Fibroblast of skin of right quadriceps (primary cell): ENCODE measurements around the gene FARSB.
"Not testable (repeated sequence)": the region's sequence is repeated elsewhere in the genome, so short reads cannot be mapped to it uniquely, and the experiment has no call there.

ENCODE experiments used
- DNase-seq: peaks from one replicate; pipeline ENCODE4 v3.0.0-alpha.2; 2013

Gene FARSB

DNA sequence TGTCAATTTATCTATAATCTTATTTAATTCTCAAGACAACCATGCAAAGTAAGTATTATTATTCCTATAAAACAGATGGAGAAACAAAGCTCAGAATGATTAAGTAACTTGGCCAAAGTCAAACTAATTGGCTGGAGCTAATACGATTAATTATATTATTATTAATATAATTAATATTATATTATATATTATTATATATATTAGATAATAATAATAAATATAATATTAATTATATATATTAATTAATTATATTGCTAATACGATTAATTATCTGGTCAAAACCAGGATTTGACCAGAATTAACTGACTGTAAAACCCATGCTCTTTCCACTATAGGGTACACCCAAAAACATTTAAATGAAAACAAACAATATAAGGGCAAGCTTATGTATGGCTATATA, 52.4 kb downstream of the FARSB start:
- DNase-seq, result no peak

DNA sequence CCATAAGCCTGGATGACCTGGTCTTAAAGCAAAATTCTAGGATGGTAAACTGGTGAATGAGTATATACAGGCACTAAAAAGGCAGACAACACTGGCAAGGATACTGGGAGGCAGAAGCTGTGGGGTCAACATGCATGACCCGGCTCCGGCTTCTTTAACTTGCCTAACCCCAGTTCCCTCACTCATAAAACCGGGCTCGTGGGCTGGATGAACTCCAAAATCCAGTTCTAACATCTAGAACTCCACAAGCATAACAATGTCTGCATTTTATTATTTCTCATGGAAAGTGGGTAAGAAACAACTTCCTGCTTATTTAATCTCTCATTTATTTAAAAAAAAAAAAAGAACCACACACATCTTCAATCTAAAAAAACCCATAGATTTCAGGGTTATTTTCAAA, 57.3 kb downstream of the FARSB start:
- no peak for DNase-seq

DNA sequence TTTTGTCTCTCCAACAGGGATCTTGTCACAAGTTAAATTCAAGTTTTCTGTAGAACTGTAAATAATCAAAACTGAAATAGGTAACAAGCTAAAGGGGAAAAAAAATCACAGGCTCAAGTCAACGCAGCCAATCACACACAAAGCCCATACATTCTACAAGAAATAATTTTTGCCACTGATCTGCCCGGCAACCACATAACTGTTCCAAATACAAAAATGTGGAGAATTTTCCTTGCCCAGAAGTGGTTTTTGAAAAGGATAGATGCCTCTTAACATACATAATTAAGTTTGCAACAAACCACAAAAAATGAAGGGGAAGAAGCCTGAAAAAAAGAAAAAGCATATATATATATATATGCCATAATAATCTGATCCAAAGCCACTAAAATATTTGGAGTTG, 60.3 kb downstream of the FARSB start:
- DNase-seq, result no peak

DNA sequence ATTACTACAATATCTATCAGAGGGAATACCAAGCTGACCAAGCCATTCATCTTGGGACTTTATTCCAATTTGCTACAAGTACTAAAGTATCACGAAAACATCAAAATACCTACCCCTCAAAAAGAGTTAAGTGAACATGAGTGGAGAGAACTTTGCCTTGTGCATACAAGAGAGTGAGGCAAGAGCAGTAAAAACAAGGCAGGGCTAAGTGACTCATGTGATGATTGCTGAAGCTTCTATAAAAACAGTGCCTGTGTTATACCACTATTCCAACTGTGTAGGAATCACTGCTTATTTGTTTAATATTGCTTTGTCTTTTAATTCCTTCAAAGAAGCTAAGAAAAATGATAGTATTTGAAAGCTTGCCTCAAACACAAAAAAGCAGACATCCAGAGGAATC, 61.2 kb downstream of the FARSB start:
- DNase-seq, result peak; percentile 43

DNA sequence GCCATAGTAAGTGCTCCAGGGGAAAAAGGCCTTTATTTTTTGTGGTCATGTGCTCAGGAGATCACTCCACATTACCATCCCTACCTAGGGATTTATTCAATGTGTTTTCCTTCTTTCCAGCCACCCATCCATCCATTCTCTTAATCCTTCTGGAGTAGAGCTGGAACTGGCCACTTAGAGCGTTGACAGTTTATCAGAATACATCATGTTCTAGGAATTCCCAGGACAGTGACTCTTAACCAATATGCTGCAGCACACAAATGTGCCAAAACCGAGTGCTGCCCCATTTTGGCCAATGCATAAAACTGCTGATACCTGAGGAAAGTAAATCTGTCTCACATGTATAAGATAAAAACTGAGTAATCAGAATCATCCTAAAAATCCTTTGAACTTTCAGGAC, 63.7 kb downstream of the FARSB start:
- DNase-seq, result no peak

DNA sequence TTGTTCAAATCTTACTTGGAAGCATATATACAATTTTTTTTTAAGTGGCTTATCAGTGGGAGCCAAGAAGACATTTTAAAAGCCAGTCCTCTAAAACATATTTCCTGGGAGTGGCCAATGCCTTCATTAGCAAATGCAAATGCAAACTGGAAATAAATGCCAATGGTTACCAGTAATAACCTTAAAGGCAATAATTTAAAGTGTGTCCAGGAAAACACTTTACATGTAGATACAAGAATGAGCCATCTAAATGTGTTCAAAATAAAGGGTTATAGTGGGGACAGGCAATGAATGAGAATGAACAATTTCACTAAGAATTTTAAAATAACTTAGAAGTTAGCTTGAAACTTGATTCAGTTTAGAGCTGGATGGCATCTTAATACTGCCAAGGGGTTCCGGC, 64.2 kb downstream of the FARSB start:
- DNase-seq, result no peak

DNA sequence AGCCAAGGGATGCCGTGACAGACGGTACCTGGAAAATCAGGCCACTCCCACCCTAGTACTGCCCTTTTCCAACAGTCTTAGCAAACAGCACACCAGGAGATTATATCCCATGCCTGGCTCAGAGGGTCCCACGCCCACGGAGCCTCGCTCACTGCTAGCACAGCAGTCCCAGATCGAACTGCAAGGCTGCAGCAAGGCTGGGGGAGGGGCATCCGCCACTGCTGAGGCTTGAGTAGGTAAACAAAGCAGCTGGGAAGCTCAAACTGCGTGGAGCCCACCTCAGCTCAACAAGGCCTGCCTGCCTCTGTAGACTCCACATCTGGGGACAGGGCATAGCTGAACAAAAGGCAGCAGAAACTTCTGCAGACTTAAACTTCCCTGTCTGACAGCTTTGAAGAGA, 71.3 kb downstream of the FARSB start:
- DNase-seq, result not testable (repeated sequence)

DNA sequence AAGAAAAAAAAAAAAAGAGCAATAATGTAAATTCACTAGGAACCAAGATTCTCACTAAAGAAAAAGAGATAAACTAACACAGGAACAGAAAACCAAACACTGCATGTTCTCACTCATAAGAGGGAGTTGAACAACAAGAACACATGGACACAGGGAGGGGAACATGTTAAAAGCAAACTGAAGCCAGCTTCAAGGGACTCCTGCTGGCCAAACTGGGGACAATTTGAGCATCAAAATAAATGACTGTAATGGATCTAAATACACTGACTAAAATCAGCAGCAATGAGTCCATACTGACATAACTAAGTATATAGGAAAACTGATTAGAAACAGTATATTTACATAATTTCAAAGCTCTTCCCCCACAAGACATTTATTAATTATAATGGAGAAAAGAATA, 73.0 kb downstream of the FARSB start:
- no peak for DNase-seq

DNA sequence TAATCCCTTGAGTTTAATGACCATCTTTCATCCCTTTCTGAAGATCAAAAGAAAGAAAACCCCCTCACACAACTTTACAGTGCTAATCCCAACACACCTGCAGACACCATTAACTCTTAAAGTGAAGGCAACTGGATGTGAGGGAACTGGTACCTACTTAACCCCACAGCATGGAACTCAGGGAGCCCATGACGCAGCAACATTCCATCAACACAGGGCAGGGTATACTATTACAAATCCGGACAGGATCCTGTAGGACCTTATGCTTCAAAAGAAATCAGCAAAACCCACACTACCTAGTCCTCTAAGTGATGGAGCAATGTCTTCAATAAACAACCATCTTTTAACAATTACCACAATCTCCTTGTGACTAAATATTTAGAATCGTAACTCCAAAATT, 78.6 kb downstream of the FARSB start:
- DNase-seq, result no peak

DNA sequence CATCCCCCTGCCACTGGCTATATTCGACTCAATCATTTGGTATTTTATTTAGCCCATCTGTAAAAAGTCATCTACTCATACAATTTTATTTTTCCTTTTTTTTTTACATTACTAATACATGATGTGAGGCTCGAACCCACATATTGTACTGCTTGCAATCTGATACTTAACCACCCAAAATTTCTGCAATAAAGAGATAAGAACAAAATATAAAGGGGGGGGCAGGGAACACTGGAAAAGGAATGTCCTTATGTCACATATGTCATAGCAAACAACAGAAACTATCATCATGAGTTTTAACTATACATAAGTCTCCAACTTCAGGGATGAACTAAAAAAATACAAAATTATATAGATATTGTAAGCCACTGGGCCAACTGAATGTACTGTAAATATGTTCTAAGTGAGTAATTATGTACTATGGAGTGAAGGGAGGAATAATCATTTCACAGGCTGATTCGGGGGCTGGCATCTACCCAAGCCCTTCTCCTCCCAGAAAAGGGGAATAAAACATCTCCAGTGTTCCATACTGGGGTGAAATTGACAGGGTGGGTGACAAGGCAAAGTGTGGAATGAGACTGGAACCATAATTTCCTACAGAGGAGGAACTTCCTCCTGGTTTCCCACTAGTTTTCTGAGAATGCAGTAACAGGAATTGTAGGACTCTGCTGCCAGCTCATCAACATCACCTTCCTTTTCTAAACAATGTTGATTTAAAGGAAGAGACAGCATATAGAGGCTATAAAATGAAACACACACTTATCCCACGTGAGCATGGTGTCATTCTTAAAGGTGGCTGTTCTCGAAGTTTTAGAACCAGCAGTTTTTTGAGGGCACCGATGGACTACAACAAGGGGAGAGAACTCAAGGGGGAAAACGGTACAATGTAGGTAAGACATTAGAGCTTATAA, 79.5 kb downstream of the FARSB start:
- no peak for DNase-seq

DNA sequence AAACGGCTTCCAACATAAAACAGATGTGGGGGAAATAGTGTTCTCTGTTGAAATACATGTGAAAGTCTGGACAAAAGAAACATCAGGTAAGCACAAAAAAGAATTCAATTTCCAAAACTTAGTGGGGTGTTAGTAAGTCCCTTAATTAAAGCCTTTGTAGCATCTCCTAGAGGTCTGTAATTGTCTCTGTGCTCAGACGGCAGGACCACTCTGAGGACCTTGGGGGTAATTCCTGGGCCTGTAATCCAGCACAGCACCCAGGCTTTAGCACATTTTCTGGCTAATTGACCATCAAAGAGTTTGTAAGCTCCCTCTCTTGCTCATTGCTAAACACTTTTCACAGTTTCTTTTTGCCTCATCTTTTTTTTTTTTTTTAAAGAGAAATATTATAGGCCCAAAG, 80.3 kb downstream of the FARSB start:
- no peak for DNase-seq

DNA sequence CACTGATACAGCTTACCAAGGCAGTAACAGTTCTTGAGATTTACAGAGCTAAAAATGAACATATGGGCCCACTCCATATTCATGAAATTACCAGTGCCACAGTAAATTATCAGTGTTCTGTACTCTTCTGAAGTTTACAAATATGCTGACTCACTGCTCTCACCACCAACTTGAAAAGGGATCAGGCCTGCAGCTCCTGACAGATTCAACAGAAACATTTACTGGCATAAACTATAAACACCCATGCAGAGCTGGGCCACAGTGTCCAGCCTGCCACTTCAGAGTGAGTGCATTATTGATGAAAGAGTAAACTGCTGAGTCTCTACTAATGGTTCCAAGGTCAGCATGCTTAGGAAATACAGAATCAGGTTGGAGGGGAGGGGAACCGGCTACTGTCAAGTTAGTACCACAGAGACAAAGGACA, 83.1 kb downstream of the FARSB start:
- DNase-seq, result peak; percentile 53

DNA sequence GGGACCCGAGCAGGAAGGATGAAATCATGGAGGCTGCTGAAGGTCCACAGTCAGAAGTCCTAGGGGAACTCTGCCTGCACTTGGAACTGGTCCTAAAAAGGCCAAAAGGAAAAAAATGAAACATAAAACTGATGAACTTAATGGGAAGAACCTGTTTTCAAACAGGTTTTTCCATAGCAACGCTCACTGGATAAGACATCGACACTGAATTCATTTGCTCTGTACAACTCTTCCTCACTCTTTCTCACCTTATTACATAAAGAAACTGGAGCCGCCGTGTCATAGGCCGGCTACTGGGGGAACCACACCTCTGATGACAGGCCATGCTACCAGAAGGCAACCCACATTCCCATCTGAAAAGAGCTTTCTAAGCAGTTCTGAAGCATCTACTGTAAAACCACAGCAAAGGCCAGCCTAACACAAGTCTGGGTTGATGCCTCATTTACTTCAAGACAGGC, 83.6 kb downstream of the FARSB start:
- DNase-seq, result no peak

DNA sequence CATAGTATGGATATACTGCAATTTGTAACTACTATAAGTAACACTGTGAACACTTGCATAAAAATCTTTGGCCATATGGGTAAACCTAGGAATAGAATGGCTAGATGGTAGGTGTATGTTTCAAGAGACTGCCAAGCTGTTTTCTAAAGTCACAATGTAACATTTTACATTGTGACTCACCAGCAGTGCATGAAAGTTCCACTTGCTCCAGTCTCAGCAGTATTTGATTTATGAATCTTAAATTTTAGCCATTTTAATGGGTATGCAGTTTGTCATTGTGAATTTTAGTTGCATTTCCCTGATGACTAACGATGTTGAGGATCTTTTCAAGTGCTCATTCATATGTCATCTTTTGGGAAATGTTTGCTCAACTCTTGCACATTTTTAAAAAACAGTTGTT, 86.1 kb downstream of the FARSB start:
- DNase-seq, result peak; percentile 68

DNA sequence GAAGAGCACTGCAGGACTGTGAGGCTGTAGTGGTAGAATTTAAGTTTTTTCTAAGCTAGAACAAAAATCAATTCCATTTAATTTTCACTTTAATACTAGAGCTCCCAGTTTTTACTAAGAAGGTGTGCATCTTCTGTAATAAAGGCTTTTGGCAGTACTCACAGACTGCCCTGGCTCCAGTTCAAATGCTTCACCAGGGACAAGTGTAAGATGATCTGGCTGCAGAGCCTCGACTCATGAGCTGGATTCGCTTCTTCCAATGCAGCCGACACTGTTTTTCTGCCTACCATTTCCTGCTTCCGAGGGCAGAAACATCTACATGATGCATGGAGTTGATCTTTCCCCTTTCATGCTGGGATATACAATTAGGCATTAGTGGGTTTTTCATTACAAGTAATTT, 87.0 kb downstream of the FARSB start:
- peak; percentile 64 for DNase-seq

DNA sequence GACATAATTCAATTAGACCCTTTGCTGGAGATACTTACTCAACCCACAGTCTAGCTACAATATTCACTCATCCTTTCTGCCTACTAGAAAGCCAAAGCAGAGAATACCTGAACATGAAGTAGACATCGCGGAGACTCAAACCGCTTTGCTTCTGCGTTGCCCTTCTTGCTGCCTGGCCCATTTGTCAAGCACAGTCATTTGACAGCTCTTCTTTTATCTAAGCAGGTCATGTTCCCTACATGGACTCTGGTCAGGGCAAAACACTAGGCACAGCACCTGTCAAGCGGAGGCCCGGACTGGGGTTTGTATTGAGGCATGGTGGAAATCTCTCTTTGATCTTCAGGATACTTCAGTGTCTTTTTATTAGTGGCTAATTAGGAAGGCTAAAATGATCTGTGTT, 89.7 kb downstream of the FARSB start:
- no peak for DNase-seq

DNA sequence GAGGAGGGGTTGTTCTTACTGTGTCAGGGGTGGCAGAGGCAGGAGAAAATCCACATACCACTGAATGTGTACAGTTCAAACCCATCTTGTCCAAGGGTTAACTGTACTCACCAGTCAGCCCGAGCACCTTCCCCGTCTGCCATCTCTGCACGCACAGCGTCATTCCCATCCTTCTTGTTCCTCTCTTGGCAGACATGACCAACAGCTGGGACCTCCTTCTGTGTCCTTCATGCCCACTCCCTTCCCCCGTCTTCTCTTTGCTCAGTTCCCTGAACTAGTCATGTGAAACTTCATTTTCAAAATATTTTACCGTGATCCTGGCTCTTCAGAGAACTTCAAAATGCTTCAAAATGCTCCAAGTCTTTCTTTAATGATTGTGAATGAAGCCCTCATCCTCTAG, 92.0 kb downstream of the FARSB start:
- DNase-seq, result no peak

DNA sequence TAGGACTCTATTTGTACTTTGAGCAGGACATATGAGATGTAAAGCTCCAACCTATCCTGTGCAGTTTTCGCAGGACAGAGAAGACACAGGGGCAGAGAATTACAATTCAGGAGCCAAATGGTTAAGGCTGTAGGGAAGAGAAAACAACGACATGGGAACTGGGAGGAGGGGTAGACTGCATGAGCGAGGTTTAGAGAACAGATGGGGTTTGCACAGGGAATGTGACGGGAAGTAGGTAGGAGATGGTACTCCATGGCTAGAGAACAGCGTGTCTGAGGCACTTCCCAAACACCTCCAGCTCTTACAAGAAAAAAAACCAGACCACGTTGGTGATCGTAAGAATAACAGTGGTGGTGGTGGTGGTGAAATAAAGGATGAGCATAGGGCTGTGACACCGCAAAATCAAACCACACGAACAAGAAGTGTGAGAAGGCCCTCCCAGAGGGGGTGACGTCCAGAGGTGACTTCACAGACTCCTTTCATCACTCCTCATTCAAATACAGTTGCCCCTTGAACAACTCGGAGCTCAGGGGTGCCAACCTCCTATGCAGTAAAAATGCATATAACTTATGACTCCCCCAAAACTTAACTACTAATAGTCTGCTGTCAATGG, 92.7 kb downstream of the FARSB start:
- no peak for DNase-seq

DNA sequence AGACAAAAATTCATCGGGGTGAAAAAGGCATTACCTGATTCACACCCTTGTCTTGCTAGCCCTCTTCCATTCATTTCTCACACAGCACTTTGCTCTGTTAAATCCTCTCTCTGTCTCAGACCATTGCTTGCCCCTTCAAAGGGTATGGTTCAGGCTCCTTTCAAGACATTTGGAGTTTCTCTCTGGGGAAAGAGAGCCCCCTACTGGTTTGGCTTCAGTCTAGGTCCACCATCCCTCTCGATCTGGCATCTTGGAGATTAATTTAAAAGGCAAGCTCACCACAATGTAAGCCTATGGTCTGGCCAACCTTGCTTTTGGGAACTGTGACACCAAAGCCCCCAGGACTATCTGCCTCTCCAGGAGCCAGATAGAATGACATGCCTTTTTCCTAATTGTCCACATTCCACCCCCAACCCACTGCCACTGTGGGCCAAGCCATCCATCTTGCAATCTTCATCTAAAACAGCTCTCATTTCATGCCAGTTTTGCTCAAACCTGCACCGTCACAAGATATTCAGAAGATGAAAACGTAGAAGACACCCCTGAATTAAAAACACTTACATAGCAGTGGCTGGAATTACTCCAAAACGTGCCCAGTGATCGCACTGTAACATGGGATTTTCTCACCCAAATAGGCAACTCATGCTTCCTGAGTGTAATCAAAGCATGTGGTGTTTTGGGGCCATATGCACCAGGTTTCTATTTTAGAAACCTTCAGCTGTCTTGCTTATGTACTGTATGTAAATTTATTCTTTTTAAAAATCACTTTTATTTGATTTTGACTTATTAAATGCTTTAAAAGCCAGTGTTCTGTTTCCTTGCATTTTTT, 93.9 kb downstream of the FARSB start:
- DNase-seq, result peak; percentile 37

DNA sequence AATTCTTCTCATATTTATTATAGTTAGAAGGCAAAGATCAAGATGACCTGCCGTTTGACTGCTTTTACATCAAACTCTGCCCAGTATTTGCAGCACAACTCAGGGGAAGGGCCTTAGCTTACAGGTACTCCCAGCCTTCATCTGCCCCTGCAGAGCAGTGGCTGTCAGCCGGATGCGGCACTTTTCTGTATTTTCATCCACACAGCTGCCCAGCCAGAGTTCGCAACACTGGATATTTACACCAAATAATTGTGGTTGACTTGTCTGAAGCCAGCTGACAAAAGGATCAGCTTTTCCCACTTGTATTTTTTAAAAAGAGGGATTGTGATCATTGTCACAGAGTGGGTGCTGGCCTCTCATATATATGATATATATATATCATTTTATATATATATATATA, 94.7 kb downstream of the FARSB start:
- no peak for DNase-seq

DNA sequence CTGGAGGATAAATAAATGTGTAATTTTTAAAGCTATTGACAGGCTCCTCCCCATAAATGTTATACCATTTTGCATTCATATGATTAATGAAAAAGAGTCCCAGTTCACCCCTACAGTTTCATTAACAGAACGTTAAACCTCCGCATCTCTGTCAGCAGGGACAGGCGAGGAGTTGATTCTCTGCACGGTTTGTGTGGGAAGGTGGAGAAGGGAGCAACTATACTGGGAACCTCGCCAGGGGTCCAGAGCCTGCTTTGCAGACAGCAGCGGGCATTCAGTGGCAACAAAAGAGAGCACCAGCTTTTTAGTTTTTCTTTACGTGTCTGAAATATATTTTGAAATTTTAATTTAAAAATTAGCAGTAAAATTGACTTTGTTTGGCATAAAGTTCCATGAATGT, 101.4 kb downstream of the FARSB start:
- no peak for DNase-seq

DNA sequence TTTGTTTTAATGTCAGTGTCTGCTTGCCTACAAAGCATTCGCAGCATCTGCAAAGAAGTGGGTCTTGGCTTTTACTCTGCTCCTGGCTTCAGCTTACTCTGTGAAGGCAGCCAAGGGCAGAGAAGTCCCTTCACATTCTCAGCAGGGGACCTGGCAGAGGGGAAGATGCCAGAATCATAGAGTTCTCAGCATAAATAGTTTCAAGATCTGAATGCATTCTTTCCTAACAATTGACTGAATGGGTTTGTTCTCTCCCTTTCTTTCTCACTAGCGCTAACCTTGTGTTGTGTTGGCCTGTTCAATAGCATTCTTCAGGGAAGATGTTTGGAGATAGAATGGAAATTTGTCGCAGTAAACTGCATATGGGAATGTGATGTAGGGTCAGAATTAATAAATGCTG, 106.9 kb downstream of the FARSB start:
- no peak for DNase-seq

DNA sequence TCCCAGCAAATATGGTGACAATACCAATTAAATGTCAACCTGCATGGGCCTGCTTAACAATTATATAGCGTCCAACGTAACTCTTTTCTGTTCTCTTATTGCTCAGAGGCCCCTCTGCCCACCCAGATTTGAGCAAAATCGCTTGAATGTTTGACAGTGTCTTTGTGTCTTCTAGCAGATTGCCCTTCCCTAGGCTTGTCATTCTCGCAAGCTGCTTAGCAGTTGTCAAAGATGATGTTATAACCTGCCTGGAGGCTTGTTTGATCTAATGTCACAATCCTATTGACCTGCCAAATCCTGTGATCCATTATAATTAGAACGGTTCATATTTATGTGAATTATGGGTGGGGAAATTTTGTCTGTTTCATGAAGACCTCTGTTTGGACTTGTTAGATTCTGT, 108.8 kb downstream of the FARSB start:
- DNase-seq, result no peak
